ENCODE results near the gene FMO5.
A peak's percentile ranks its signal among the peaks of the same experiment; 100 is the strongest.
"Not testable (repeated sequence)": the region's sequence is repeated elsewhere in the genome, so short reads cannot be mapped to it uniquely, and the experiment has no call there.

The FMO5 gene

GRCh38 chr1:147238925-147239820 lies 14.0 kb upstream of the FMO5 start:
- DNase-seq: no peak

GRCh38 chr1:147238053-147238902 lies 13.1 kb upstream of the FMO5 start:
- DNase-seq: peak in 1 of 2 experiments; percentile 4

GRCh38 chr1:147236959-147237791 lies 12.0 kb upstream of the FMO5 start:
- DNase-seq: peak in 1 of 2 experiments; percentile 68

- DNase-seq: no peak
These were observed 11.3 kb upstream of the FMO5 start for GRCh38 chr1:147236448-147236847.

- no peak for DNase-seq
These were observed 10.7 kb upstream of the FMO5 start for GRCh38 chr1:147235822-147236221.

GRCh38 chr1:147233903-147234302 lies 8.8 kb upstream of the FMO5 start:
- DNase-seq: not testable (repeated sequence)

GRCh38 chr1:147231032-147231431 lies 5.9 kb upstream of the FMO5 start:
- not testable (repeated sequence) for DNase-seq

- no peak for DNase-seq
These were observed 1.2 kb downstream of the FMO5 start for GRCh38 chr1:147223740-147224615.

- DNase-seq: no peak
These were observed 6.5 kb downstream of the FMO5 start for GRCh38 chr1:147218606-147219005.

GRCh38 chr1:147217141-147217540 lies 8.0 kb downstream of the FMO5 start:
- no peak for DNase-seq

GRCh38 chr1:147216124-147216523 lies 9.0 kb downstream of the FMO5 start:
- no peak for DNase-seq

- no peak for DNase-seq
These were observed 9.6 kb downstream of the FMO5 start for GRCh38 chr1:147215540-147215916.

- no peak for DNase-seq
These were observed 10.1 kb downstream of the FMO5 start for GRCh38 chr1:147214842-147215539.

- no peak for DNase-seq
These were observed 10.8 kb downstream of the FMO5 start for GRCh38 chr1:147214325-147214724.

GRCh38 chr1:147213271-147213670 lies 11.9 kb downstream of the FMO5 start:
- DNase-seq: no peak

GRCh38 chr1:147211577-147211976 lies 13.6 kb downstream of the FMO5 start:
- no peak for DNase-seq

- no peak for DNase-seq
These were observed 14.2 kb downstream of the FMO5 start for GRCh38 chr1:147210987-147211386.

GRCh38 chr1:147209825-147210821 lies 15.0 kb downstream of the FMO5 start:
- no peak for DNase-seq

GRCh38 chr1:147208619-147209018 lies 16.5 kb downstream of the FMO5 start:
- no peak for DNase-seq

- DNase-seq: no peak
These were observed 17.9 kb downstream of the FMO5 start for GRCh38 chr1:147207192-147207591.

All from SHP77 (cell line).